Hindlimb muscle (tissue), 1 donor: ENCODE results near the gene CBFA2T2. TPM values are rescaled to one million over a fixed set of nuclear protein-coding genes. Genes with fewer than 3 reads are reported as not detected.
A peak's percentile ranks its signal among the peaks of the same experiment; 100 is the strongest.

ENCODE experiments used
- DNase-seq: peaks from one replicate; pipeline ENCODE4 v3.0.0-alpha.2; 2013
- polyA plus RNA-seq: library from polyadenylated mRNA; unstranded; fragments of 120-200 nt; gene quantifications from one replicate; pipeline ENCODE4 v1.2.1, GENCODE V29; 2013; ENCODE audit not compliant: insufficient read length

The CBFA2T2 gene
- polyA plus RNA-seq, 1 donor, result 17.7 TPM

DNA sequence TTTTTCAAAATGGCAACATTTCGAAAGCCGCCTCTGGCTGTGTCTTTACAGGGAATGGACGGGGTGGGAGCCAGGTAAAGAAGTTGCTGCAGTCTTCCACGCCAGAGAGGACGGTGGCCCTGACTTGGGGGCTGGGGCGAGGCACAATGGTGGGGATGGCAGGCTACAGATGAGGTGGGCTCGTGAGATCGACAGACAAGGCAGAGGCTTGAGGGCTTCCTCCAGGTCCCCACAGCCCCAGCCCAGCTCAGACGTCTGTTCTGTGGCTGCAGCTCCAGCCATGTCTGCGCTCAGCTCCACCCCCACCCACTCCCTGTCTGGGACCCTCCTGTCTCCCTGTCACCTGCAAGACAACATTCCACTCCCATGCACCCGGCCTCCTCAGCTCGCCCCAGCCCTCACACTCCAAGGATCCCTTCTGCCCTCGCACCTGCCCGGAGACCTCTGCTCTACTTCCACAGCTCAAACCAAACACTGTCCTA, 164.8 kb downstream of the CBFA2T2 start:
- DNase-seq, result no peak

DNA sequence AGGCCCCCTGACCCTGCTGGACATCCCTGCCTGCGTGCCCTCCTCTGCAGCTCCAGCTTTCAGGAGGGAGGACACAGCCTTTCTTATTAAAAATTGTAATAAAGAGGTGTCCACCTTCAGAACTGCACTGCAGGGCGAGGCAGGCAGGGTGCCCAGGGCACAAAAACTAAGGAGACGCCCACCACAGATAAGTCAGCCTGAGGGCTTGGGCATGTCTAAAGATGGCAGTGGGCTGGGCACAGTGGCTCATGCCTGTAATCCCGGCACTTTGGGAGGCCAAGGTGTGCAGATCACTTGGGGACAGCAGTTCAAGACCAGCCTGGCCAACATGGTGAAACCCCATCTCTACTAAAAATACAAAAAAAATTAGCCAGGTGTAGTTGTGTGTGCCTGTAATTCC, 165.3 kb downstream of the CBFA2T2 start:
- DNase-seq, result no peak

DNA sequence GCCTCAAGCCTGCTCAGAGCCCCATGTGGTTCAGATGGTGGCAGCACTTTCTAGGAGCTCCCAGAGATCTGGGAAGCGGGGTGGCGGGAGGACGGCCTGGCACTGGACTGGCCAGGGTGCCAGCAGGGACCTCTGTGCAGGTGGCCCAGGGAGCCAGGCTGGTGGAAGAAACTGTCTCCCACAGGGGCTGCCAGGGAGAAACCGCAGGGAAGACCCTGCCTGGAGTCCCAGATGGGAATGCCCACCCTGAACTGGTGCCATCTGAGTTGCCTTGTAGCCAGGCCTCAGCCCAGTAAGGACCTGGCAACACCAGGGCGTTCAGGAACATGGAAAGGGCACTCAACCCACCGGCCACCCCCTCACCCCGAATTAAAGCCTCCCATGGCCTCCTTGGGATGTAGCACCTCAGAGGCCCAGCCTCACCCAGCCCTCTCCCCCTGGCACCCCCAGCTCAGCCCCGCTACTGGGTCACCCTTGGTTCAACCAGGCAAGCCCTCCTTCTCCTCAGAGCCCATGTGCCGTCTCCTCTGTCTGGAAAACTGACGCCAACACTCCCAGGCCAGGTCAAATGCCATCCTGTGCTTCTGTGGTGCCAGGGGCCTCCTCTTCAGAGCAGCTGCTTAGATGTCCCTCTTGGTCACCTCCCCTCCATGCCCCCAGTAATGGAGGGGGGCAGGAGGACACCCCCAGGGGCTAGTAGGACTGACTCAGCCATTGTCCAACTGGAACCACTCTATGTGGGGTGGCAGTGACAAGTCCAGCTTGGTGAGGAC, 166.3 kb downstream of the CBFA2T2 start:
- DNase-seq, result no peak

DNA sequence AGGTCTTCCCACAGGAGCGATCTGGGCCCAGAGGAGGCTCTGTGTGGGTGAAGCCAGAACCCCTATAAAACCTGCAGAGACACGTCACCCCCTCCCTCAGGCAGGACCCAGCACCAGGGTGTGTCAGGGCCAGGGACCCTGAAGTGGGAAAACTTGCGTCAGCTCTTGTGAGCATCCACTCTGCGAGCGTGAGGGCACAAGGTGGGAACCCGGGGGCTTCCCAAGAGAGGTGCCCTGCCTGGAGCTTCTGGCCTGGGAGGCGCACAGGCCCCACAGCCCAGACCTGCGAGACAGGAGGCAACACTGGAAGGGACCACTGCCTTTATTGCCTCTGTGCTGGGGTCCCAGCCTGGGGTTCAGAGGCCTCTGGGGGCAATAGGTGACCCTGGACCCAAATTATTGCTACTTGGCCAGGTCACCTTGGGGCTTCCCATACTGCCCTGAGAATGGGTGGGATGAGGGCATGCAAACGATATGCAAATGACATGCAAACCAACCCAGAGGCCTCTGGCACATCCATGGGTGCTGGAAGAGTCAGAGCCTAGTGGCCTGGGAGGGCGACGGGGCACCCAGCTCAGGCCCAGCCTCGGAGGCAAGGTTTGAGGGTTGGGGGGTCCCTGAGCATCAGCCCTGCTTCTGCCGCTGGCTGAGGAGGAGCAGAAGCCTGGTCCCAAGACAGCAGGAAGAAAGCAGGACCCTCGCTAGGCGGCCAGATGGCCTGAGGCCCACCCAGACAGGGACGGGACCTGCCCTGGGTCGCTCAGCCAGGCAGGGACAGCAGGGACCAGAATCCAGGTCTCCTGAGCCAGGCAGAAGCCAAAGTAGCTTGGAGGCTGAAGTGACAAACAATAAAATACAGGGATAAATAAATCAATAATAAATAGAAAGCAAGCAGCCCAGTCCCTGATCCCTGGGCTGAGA, 167.1 kb downstream of the CBFA2T2 start:
- no peak for DNase-seq

DNA sequence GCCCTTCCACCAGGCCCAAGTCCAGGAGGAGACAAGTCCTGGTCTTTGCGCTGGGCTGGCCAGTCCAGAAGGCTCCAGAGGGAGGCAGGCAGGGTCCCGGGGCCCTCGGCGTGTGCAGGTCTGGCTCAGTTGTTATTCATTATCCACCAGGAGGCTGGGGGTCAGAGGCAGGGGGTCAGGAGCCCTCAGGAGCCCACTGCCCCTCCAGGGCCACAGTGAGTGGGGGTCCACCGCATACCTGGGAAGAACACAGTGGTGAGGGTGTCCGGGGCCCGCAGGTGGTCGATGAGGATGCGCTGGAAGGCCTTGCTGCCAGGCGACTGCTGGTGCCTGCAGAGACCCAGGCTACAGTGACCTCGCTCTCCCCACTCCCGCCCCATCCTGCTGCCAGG, 167.8 kb downstream of the CBFA2T2 start:
- DNase-seq, result no peak

DNA sequence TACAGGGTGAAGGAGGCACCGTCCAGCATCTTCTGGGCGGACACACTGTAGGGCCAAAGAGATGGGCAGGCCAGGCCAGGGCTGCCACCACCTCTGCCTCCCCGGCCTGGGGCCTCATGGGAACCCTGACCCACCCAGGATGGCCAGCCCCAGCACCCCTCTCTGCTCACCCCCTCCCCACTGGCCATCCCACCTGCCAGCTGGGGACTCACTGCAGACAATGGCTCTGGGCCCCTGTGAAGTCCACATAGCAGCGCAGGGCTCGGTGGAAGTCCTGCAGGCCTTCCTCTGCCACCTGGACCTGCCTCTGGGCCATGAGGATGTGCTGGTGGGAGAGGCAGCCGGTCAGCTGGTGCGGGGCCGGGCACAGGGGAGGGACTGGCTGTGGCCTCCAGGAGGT, 168.6 kb downstream of the CBFA2T2 start:
- DNase-seq, result no peak

DNA sequence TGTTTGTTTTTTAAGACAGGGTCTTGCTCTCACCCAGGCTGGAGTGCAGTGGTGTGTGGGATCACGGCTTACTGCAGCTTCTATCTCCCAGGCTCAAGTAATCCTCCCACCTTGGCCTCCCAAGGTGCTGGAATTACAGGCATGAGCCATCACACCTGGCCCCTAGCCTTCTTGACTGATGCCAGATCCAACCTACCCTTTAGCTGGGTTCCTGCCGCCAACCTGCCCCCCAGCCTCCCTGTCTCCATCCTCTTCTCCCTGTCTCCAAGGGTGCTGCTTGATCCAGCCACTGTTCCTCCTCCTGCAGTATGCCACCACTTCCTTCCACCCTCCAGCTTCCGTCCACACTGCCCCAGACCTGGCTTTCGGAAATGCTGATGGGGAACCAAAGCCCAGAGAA, 169.0 kb downstream of the CBFA2T2 start:
- no peak for DNase-seq

DNA sequence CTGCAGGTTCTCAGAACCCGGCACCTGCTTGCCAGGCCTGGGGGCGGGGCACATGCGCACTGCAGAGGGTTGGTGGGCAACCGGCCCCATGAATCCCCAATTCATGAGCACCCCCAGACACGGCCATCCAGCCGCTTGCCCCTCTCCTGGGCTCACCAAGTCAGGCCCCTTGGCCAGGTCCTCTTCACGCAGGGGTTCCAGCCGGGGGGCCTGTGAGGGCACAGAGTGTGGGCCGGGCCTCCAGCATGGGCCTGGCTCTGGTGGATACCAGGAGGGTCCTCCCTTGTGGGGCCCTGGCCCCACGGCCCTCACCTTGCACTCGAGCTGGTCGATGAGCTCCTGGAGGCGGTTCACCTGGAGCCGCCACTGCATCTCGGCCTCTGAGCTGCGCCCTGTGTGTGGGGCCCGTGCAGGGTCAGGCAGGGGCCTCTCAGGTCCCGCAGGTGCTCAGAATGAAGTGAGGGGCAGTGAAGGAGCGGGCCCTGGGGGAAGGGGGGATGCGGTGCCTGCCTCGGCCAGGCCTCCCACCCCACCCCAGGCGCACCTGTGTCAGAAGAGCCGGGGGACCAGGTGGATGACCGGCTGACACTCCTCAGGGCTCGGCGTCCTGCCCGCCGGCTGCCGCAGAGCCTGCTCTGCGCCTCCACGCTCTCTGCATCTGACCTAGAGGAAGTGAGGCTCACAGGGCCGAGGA, 169.6 kb downstream of the CBFA2T2 start:
- DNase-seq, result no peak

DNA sequence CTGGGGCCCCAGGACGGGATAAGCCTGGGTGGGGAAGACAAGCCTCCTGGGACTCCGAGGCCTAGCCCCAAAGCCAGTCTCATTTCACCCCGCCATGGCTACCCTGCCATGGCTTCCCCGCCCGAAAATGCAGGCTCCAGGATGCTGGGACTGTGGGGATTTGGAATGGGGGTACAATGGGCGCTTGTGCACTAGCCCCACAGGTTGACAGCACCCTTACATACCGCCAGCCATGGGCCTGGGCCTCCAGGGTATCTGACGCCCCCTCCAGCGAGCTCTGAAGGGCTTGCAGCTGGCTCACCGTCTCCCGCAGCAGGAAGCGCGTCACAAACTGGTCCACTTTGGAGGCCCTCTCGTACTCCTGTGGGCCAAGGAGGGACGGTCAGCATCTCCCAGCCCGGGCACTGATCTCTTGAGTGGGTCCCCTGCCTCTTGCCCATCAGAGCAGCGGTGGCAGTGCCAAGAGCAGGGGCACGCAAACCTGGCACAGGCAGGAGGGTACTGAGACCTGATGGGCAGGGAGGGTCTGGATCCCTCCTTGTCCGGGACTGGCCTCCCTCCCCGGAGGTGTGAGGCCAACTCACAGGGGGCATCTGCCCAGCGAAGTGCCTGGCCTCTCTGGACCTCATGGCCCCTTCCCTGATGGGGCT, 170.3 kb downstream of the CBFA2T2 start:
- DNase-seq, result no peak

DNA sequence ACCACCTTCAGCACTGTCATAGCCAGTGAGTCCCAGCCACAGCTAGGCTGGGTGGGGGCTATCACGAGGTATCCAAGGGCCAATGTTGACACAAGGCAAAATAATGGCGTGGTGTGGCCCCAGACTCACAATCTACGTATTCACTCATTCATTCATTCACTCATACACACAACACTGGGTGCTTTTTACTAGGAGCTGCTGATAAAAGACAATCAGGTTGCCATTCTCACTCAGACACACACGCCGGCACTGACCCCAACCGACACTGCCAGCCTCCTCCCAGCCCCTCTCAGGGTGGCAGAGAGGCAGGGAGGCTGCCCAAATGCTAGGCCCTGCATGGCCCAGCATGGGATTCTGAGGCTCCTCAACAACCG, 170.8 kb downstream of the CBFA2T2 start:
- DNase-seq, result no peak

DNA sequence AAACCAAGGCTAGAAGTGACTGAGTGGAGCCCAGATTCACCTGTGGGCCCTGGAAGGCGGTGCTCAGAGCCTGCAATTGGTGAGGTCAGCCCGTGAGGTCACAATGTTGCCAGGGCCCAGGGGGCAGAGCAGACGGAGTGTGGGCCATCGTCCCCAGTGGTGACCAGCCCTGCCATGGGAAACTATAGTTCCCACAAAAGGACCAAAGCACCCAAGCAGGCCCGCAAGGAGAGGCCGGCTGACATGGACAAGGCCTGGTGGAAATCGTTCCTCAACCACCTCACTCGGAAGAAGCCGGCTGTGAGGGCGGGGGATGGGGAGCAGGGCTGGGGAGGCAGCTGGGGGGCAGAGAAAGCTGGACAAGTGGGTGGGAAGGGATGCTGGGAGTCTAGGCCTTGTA, 172.3 kb downstream of the CBFA2T2 start, which contains the start of gene C20orf144:
TSS of gene C20orf144 (plus strand) at position 156 of the 400 bp plus-strand sequence. CDS start at position 175, 19 bp downstream.
- no peak for DNase-seq

DNA sequence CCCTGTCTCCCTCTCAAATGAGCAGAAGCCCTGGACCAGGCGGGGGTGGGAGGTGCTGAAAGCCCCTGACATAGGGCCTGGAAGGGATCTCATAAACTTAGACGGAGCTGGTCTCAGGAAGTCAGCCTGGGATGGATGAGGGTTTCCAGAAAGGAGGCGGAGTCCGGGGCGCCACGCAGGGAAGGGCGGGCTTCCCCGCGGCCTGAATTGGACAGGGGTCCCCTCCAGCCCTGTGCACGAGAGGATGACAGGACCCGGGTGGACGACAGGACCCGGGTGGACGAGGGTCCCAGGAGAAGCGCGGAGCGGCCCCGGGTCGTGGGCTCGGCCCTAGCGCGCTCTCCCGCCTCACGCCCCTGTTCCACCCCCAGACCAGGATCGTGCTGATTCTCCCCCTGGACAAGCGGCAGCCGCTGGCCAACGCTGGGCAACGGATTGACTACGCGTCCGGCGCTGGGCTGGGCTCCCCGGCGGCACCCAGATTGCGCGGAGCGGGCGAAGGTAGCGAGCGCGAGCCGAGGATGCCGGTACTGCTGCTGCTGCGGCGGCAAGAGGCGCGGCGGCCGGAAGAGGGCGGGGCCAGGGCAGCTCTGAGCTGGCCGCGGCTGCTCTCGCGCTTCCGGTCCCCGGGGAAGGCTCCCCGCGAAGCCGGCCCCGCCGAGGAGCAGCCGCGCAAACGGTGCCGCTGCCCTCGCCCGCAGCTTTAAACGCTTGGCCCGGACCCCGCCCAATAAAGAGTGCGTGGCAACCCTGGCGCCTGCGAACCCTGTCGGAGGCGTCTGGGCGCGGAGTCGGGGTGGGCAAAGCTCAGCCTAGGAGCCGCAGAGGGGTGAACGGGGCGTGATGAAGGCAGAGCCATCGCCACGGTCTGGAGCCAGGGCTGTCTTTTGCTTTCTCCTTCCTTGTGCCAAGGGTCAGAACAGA, 173.5 kb downstream of the CBFA2T2 start:
- DNase-seq, result peak; percentile 78

DNA sequence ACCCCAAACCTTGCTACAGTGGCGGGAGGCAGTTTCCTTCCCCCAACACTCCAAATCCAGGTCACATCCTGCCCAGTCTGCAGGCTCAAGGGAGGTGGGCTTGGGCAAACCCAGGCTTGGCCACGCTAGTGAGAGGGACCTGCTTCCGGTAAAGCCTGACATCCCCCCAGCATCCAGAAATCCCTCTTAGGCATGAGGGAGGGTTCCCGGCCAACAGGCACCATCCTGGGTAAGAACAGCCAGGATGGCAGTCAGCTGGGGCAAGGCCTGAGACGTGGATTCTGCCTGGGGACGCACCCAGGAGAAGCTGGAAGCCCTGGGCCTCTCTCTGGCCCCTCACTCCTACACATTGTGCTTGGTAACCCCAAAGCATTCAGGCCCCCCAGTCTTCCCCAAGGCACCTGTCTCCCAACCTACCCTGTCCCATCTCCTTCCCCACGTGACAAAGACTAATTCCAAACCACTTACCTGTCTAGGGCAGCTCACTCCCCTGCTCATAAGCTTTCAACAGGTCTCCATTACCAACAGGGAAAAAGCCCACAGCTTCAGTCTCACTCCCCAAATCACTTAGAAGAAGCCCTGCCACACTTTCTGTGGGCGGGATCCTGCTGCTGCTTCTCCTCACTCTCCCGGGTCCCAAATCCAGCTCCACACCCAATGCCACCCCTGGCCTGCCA, 174.3 kb downstream of the CBFA2T2 start:
- DNase-seq, result no peak

DNA sequence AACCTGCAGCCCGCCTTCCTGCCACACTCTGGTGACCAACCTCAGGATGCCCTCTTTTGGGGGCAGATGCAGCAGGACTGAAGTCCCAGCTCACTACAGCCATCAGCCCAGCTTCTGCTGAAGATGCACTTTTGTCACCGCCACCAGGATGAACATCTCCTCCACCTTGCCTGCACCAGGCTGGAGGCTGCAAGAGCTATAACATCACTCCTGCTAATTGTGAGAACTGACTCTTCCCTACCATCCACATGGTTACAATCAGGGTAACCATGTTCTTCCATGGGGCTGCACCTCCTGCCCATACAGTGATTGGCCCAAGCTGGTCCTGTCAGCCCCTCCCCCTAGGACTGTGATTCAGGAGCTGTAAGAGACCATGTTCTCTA, 174.9 kb downstream of the CBFA2T2 start:
- DNase-seq, result no peak

DNA sequence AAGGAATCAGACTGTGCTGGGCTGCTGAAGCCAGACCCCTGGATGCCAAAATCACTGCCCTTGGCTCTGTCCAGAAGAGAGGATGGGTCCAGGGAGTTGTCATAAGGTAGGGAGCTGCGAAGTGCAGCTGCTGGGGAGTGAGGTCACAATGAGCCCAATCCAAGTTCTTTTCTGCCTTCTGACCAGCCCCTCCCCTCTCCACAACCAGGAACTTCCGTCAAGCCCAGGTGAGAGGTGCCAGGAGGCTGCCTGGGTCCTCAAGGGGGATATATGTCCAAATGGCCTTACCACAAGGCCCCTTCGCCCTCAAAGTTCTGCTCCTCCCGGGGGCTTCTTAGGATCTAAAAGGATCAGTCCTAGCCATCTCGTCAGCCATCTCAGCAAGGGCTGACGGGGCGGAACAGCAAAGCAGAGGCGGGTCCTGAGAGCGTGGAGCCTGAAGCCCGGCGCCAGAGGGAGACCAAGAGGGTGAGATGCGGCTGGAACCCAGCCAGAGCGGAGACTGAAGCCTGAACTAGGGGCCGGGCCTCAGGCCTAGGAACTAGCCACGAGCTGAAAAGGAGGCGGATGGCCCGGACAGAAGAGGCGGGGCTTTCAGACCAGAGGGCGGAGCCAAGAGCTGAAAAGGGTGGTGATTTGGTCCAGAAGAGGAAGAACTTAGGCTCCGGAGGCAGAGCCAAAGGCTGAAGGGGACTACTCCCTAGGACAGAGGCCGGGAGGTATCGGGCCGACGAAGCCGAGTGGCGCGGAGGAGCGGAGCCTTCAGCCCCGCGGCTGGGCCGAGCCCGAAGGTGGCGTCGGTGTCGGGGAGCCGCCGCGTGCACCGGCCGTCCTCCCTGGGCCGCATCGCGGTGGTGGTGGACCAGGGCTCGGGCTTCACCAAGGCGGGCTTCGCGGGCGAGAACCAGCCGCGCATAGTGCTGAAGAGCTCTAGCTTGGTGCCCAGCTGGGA, 176.7 kb downstream of the CBFA2T2 start, which contains the start of gene ACTL10:
TSS of gene ACTL10 (plus strand) at position 651 of the 952 bp plus-strand sequence. CDS start 555 bp downstream, outside the sequence.
- peak; percentile 89 for DNase-seq

DNA sequence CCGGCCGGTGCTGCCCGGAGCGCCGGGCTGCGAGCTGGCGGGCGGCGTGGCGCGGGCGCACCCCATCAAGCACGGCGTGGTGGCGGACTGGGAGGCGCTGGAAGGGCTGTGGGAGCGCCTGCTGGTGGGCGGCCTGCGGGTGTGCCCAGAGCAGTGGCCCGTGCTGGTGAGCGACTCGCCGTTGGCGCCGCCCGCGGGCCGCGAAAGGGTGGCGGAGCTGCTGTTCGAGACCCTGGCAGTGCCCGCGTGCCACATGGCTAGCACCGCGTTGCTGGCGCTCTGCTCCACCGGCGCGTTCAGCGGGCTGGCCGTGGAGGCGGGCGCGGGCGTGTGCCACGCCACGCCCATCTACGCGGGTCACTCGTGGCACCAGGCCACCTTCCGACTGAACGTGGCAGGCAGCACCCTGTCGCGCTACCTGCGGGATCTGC, 177.4 kb downstream of the CBFA2T2 start:
- DNase-seq, result no peak

DNA sequence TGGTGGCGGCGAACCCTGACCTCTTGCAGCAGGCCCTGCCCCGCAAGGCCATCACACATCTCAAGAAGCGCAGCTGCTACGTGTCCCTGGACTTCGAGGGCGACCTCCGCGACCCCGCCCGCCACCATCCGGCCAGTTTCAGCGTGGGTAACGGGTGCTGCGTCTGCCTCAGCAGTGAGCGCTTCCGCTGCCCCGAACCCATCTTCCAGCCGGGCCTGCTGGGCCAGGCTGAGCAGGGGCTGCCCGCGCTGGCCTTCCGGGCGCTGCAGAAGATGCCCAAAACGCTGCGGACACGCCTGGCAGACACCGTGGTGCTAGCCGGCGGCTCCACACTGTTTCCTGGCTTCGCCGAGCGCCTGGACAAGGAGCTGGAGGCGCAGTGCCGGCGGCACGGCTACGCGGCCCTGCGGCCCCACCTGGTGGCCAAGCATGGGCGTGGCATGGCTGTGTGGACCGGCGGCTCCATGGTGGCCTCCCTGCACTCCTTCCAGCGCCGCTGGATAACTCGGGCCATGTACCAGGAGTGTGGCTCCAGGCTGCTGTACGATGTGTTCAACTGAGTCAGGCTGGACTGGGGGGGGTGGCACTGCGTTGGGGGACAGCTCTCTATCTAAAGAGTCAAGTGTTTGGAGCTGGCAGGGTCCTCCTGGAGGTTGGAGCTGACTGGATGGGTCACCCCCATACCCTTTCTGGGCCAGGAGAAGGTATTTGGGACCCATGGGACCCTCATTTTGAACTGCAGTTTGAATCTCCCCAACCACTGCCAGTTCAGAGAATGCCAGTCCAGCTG, 178.0 kb downstream of the CBFA2T2 start:
- DNase-seq, result peak; percentile 84

DNA sequence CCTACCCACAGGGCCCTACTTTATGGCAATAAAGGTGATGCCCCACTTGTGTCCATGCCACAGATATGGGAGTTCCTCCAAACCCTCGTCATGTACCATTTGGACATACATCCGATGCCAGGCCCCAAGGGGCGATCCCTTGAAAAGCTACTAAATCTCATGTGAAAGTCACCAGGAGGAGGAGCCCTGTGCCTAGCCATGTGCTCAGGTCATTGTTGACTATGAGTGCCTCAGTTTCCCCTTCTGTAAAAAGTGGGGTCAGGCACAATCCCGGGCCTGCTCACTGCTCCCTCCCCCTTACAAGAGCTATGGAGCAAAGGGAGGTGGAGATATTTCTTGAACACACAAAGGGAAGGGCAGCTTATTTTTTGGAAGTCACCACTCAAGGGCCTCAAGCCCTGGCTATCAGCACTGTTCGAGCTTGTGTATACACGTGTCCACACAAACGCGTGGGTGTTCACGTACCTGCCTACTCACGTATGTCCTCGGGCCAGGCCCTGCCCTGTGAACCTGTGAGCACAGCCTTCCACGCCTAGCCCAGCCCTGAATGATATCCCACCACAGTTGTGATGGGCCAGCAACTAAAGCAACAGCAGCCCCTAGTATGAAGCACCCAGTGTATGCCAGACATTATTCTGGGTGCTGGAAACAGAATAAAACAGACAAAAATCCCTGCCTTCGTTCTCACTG, 178.7 kb downstream of the CBFA2T2 start:
- DNase-seq, result no peak
